Measurements from ENCODE around the gene ANKS1B.

- no peak for TF ChIP-seq CTCF (conservative IDR thresholded peaks at IDR 0.05; ENCODE audit: low read depth, low read length)
- no peak for TF ChIP-seq CEBPB (IDR thresholded peaks at IDR 0.05; ENCODE audit: low read depth, low read length)
- no peak for TF ChIP-seq MXI1 (IDR thresholded peaks at IDR 0.05; ENCODE audit: borderline replicate concordance, low read depth, low read length)
- TF ChIP-seq POLR2A (IDR thresholded peaks at IDR 0.05; ENCODE audit: low read depth, low read length) = no peak
- no peak for TF ChIP-seq SMC3 (IDR thresholded peaks at IDR 0.05; ENCODE audit: low read depth, low read length)
- peak; percentile 76 for TF ChIP-seq MAFK (IDR thresholded peaks at IDR 0.05; ENCODE audit: low read depth, low read length)
- TF ChIP-seq USF2 (IDR thresholded peaks at IDR 0.05; ENCODE audit: low read depth, low read length) = no peak
- TF ChIP-seq CHD1 (IDR thresholded peaks at IDR 0.05; ENCODE audit: low read depth, low read length) = no peak
These were observed 861.8 kb downstream of the ANKS1B start for GRCh38 chr12:99122959-99123358.

Data from IMR-90 (cell line).